K562 (cell line): ENCODE data around the gene IL4I1. TPM values are rescaled to one million over a fixed set of nuclear protein-coding genes. Genes with fewer than 3 reads are reported as not detected.

ENCODE experiments used
- CCNT2 ChIP-seq: IDR thresholded peaks from 2 replicates; pipeline ENCODE4 v1.6.1; 2011; ENCODE audit warnings: borderline replicate concordance, low read depth, mild to moderate bottlenecking, moderate library complexity, mixed read lengths, low read length; ENCODE audit not compliant: insufficient read length; ENCODE audit errors: extremely low read depth
- EP400 ChIP-seq: fragments of 450-650 bp; IDR thresholded peaks from 2 replicates; pipeline ENCODE4 v1.6.1; 2017; ENCODE audit warnings: antibody characterized with exemption, mild to moderate bottlenecking, moderate library complexity
- HMGXB4 ChIP-seq: sonication (generic); formaldehyde crosslinking; IDR thresholded peaks from 2 replicates; pipeline ENCODE4 v1.8.1; 2023; ENCODE audit warnings: mild to moderate bottlenecking, missing genetic modification reagents
- L3MBTL2 ChIP-seq: fragments of 450-650 bp; IDR thresholded peaks from 2 replicates; pipeline ENCODE4 v1.6.1; 2016; ENCODE audit warnings: mild to moderate bottlenecking, moderate library complexity
- MCM2 ChIP-seq: fragments of 450-650 bp; IDR thresholded peaks from 2 replicates; pipeline ENCODE4 v1.6.1; 2017; ENCODE audit warnings: low read depth, mild to moderate bottlenecking
- SMAD4 ChIP-seq: fragments of 250-450 bp; sonication (Bioruptor Pico); conservative IDR thresholded peaks from 2 replicates; pipeline ENCODE4 v1.8.0; 2021; ENCODE audit warnings: inconsistent platforms, mild to moderate bottlenecking, moderate library complexity
- SOX6 ChIP-seq: fragments of 450-650 bp; IDR thresholded peaks from 2 replicates; pipeline ENCODE4 v1.6.1; 2014; ENCODE audit warnings: mild to moderate bottlenecking
- TEAD2 ChIP-seq: fragments of 450-650 bp; IDR thresholded peaks from 2 replicates; pipeline ENCODE4 v1.6.1; 2016; ENCODE audit warnings: missing genetic modification characterization, control low read depth, missing compliant biosample characterization
- TGIF2 ChIP-seq: sonication (generic); formaldehyde crosslinking; IDR thresholded peaks from 2 replicates; pipeline ENCODE4 v1.8.1; 2022; ENCODE audit warnings: mild to moderate bottlenecking, missing genetic modification reagents, moderate library complexity
- THRB ChIP-seq: fragments of 450-650 bp; formaldehyde crosslinking; conservative IDR thresholded peaks from 2 replicates; pipeline ENCODE4 v1.4.0; 2022; ENCODE audit warnings: mild to moderate bottlenecking, missing genetic modification characterization
- ZFP1 ChIP-seq: fragments of 450-650 bp; formaldehyde crosslinking; IDR thresholded peaks from 2 replicates; pipeline ENCODE4 v1.4.0; 2020; ENCODE audit warnings: mild to moderate bottlenecking, mixed read lengths
- ZNF79 ChIP-seq: fragments of 250-450 bp; sonication (Bioruptor Pico); IDR thresholded peaks from 2 replicates; pipeline ENCODE4 v1.4.0; 2020; ENCODE audit warnings: low read depth, mild to moderate bottlenecking, moderate library complexity
- ZSCAN29 ChIP-seq: fragments of 450-650 bp; IDR thresholded peaks from 2 replicates; pipeline ENCODE4 v1.6.1; 2017
- polyA plus RNA-seq, 8 experiments: library from polyadenylated mRNA; depleted of rRNA in 4 of 8; stranded (reverse) in 5 of 8; unstranded in 3 of 8; fragments of >200 nt; fragmentation: Nextera tagmentation in 2 of 8; fragmentation: Illumina TruSeq in 1 of 8; extraction: Ambion mirVana in 2 of 8; extraction: Trizol in 1 of 8; gene quantifications; 2 replicates each; pipeline versions ENCODE4 v1.2.1 to v1.2.3, GENCODE V29; 2011 to 2014; ENCODE audit warnings: inconsistent platforms in 1 of 8, missing spikeins in 1 of 8
- total RNA-seq, 7 experiments: library from RNA; depleted of rRNA in 6 of 7; stranded (reverse); fragments of >200 nt in 6 of 7; fragmentation: Illumina TruSeq in 2 of 7; extraction: Trizol in 2 of 7; gene quantifications; 2 replicates each; pipeline versions ENCODE4 v1.2.1 to v1.2.3, GENCODE V29; 2011 to 2021; ENCODE audit warnings: low replicate concordance in 1 of 7
- TF ChIP-seq, protein P1 (sequence below), 2 experiments: fragments of 450-650 bp in 1 of 2; sonication (generic) in 1 of 2; formaldehyde crosslinking in 1 of 2; IDR thresholded peaks; 2 replicates each; pipeline versions ENCODE4 v1.7.1 to v1.9.0; 2016 to 2022; ENCODE audit warnings: inconsistent platforms in 1 of 2, mild to moderate bottlenecking in 1 of 2, missing genetic modification reagents in 1 of 2
- TF ChIP-seq, protein P2 (sequence below): fragments of 250-450 bp; sonication (Bioruptor Pico); IDR thresholded peaks from 2 replicates; pipeline ENCODE4 v1.4.0; 2020

The IL4I1 gene
- total and polyA plus RNA-seq, 9 of the 15 experiments (the other 6 are each of a cell fraction or from before 2014, with no cell fraction given), result 0.06 to 0.95 (median 0.43) TPM; not detected in 2

GRCh38 chr19:49875857-49876421 is 20.7 kb downstream of the IL4I1 start (continued):
- TF ChIP-seq THRB (CRISPR knock-in tag), result no peak
- no peak for TF ChIP-seq ZSCAN29
- TF ChIP-seq SMAD4 (CRISPR knock-in tag), result no peak
- TF ChIP-seq MCM2, result peak; percentile 57; the same call in 1 of the 2 replicates
- TF ChIP-seq L3MBTL2, result no peak
- TF ChIP-seq, protein P1, sequence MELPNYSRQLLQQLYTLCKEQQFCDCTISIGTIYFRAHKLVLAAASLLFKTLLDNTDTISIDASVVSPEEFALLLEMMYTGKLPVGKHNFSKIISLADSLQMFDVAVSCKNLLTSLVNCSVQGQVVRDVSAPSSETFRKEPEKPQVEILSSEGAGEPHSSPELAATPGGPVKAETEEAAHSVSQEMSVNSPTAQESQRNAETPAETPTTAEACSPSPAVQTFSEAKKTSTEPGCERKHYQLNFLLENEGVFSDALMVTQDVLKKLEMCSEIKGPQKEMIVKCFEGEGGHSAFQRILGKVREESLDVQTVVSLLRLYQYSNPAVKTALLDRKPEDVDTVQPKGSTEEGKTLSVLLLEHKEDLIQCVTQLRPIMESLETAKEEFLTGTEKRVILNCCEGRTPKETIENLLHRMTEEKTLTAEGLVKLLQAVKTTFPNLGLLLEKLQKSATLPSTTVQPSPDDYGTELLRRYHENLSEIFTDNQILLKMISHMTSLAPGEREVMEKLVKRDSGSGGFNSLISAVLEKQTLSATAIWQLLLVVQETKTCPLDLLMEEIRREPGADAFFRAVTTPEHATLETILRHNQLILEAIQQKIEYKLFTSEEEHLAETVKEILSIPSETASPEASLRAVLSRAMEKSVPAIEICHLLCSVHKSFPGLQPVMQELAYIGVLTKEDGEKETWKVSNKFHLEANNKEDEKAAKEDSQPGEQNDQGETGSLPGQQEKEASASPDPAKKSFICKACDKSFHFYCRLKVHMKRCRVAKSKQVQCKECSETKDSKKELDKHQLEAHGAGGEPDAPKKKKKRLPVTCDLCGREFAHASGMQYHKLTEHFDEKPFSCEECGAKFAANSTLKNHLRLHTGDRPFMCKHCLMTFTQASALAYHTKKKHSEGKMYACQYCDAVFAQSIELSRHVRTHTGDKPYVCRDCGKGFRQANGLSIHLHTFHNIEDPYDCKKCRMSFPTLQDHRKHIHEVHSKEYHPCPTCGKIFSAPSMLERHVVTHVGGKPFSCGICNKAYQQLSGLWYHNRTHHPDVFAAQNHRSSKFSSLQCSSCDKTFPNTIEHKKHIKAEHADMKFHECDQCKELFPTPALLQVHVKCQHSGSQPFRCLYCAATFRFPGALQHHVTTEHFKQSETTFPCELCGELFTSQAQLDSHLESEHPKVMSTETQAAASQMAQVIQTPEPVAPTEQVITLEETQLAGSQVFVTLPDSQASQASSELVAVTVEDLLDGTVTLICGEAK (IDR thresholded peaks at IDR 0.05), result peak; percentile 95
- TF ChIP-seq, protein P1 (CRISPR knock-in tag; IDR thresholded peaks at IDR 0.05), result no peak
- no peak for TF ChIP-seq TGIF2 (CRISPR knock-in tag)
- TF ChIP-seq, protein P2, sequence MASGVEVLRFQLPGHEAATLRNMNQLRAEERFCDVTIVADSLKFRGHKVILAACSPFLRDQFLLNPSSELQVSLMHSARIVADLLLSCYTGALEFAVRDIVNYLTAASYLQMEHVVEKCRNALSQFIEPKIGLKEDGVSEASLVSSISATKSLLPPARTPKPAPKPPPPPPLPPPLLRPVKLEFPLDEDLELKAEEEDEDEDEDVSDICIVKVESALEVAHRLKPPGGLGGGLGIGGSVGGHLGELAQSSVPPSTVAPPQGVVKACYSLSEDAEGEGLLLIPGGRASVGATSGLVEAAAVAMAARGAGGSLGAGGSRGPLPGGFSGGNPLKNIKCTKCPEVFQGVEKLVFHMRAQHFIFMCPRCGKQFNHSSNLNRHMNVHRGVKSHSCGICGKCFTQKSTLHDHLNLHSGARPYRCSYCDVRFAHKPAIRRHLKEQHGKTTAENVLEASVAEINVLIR (CRISPR knock-in tag), result no peak
- no peak; the same call in 1 of the 2 replicates for TF ChIP-seq EP400
- peak; percentile 18 for TF ChIP-seq CCNT2
- no peak for TF ChIP-seq SOX6
- no peak for TF ChIP-seq ZFP1
- TF ChIP-seq HMGXB4 (CRISPR knock-in tag), result 0 out of 2 replicates have a peak, but pooled peaks have one; percentile 64
- no peak for TF ChIP-seq TEAD2 (tag)
- TF ChIP-seq ZNF79 (CRISPR knock-in tag), result no peak
